HEK293 (cell line): ENCODE results near the gene FGB.

Experiments
- PRDM10 ChIP-seq: fragments of 450-650 bp; formaldehyde crosslinking; IDR thresholded peaks from 2 replicates; pipeline ENCODE4 v1.5.1; 2016; ENCODE audit warnings: missing biosample characterization, missing genetic modification characterization

The FGB gene

GRCh38 chr4:154620111-154620510 lies 57.3 kb downstream of the FGB start (continued):
- TF ChIP-seq PRDM10 (tag by site-specific recombination): no peak
- TF ChIP-seq, all 188 proteins: peak for 0
